Lower leg skin (tissue), 3 donors: Measurements from ENCODE around the gene EVA1A.

Source experiments
- POLR2A ChIP-seq, 2 donors: fragments of 450-650 bp; IDR thresholded peaks; one replicate each; pipeline ENCODE4 v1.6.1; 2016 to 2017; ENCODE audit warnings: antibody characterized with exemption in 2 of 2, mild to moderate bottlenecking in 1 of 2, moderate library complexity in 1 of 2
- TF ChIP-seq, protein P1 (sequence below), 3 donors: fragments of 450-650 bp; IDR thresholded peaks; one replicate each; pipeline ENCODE4 v1.5.1; 2016; ENCODE audit warnings: antibody characterized with exemption in 3 of 3, mild to moderate bottlenecking in 3 of 3, moderate library complexity in 2 of 3

DNA sequence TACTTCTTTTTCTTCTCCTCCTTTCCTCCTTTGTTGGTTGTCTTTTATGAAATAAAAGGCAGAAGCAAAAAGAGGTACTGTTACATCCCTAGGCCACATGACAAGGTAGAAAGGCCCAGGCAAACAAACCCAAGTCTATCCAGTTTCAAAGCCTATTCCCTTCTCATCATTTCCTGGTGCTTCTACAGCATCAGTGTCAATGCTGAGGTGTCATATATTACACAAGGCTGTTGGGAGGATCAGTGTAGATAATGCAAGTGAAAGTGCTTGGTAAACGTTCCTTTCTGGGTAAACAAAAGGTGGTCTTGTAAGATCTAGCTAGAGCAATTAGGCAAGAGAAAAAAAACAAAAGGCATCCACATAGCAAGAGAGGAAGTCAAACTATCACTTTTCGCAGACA, 64.9 kb downstream of the EVA1A start:
- TF ChIP-seq, protein P1, sequence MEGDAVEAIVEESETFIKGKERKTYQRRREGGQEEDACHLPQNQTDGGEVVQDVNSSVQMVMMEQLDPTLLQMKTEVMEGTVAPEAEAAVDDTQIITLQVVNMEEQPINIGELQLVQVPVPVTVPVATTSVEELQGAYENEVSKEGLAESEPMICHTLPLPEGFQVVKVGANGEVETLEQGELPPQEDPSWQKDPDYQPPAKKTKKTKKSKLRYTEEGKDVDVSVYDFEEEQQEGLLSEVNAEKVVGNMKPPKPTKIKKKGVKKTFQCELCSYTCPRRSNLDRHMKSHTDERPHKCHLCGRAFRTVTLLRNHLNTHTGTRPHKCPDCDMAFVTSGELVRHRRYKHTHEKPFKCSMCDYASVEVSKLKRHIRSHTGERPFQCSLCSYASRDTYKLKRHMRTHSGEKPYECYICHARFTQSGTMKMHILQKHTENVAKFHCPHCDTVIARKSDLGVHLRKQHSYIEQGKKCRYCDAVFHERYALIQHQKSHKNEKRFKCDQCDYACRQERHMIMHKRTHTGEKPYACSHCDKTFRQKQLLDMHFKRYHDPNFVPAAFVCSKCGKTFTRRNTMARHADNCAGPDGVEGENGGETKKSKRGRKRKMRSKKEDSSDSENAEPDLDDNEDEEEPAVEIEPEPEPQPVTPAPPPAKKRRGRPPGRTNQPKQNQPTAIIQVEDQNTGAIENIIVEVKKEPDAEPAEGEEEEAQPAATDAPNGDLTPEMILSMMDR (IDR thresholded peaks at IDR 0.05): no peak
- TF ChIP-seq POLR2A (IDR thresholded peaks at IDR 0.05): no peak
